Neural progenitor cell (in vitro differentiated cells): ENCODE measurements around the gene PRODH2.

Experiments used
- EZH2 ChIP-seq: fragments of 200-600 bp; sonication (generic); IDR thresholded peaks from 2 replicates; pipeline ENCODE4 v1.6.1; 2017; ENCODE audit warnings: antibody characterized with exemption, mild to moderate bottlenecking, moderate library complexity
- EZH2phosphoT487 ChIP-seq: fragments of 200-600 bp; sonication (generic); IDR thresholded peaks from 2 replicates; pipeline ENCODE4 v1.6.1; 2017; ENCODE audit warnings: antibody characterized with exemption
- TF ChIP-seq, protein P1 (sequence below): fragments of 200-600 bp; sonication (generic); IDR thresholded peaks from 2 replicates; pipeline ENCODE4 v1.5.1; 2017; ENCODE audit warnings: antibody characterized with exemption, mild to moderate bottlenecking

DNA sequence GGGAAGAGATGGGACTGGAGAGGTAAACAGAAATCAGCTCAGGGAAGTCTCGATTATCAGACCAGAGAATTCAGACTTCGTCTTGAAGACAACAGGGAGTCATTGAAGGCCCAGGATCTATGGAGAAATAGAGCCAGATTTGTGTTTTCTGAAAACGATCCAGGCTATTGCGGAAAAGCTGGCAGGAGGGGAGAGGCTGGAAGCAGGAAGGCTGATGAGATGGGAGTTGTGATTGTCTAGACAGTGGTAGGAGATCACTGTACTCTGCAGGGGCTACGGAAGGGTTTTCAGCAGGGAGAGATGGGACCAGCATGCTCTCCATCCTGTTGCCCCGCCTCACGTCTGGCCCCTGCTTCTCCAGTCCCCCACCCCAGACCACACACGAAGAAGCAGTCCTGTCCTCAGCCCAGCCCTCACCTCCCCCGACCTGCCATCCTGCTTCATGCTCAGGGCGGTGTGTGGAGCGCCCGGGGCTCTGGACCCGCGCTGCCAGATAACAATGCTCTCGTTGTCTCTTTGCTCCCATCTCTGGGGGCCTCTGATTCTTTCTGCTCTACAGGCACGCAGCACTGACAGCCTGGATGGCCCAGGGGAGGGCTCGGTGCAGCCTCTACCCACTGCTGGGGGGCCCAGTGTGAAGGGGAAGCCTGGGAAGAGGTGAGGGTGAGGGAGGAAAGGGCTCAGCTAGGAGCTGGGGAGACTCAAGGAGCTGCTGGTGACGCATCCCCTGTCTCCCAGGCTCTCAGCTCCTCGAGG, 35.4 kb downstream of the PRODH2 start:
- TF ChIP-seq, protein P1, sequence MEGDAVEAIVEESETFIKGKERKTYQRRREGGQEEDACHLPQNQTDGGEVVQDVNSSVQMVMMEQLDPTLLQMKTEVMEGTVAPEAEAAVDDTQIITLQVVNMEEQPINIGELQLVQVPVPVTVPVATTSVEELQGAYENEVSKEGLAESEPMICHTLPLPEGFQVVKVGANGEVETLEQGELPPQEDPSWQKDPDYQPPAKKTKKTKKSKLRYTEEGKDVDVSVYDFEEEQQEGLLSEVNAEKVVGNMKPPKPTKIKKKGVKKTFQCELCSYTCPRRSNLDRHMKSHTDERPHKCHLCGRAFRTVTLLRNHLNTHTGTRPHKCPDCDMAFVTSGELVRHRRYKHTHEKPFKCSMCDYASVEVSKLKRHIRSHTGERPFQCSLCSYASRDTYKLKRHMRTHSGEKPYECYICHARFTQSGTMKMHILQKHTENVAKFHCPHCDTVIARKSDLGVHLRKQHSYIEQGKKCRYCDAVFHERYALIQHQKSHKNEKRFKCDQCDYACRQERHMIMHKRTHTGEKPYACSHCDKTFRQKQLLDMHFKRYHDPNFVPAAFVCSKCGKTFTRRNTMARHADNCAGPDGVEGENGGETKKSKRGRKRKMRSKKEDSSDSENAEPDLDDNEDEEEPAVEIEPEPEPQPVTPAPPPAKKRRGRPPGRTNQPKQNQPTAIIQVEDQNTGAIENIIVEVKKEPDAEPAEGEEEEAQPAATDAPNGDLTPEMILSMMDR: no peak
- TF ChIP-seq EZH2 (no peak), EZH2phosphoT487 (no peak)
